Glutamatergic neuron (in vitro differentiated cells): ENCODE results near the gene CTNNA2. TPM values are rescaled to one million over a fixed set of nuclear protein-coding genes. Genes with fewer than 3 reads are reported as not detected.

Experiments used
- DNase-seq: peaks from one replicate; pipeline ENCODE4 v3.0.0; 2022
- H3K27ac Mint-ChIP-seq: one replicate; pipeline ENCODE4 v1.8.0; 2020; ENCODE audit warnings: mild to moderate bottlenecking, mixed read lengths, inconsistent platforms; ENCODE audit not compliant: unreplicated experiment
- H3K27me3 Mint-ChIP-seq: one replicate; pipeline ENCODE4 v1.8.0; 2020; ENCODE audit warnings: mild to moderate bottlenecking, moderate library complexity, mixed read lengths, inconsistent platforms; ENCODE audit not compliant: unreplicated experiment
- H3K36me3 Mint-ChIP-seq: one replicate; pipeline ENCODE4 v1.8.0; 2020; ENCODE audit warnings: mild to moderate bottlenecking, mixed read lengths, inconsistent platforms; ENCODE audit not compliant: unreplicated experiment
- H3K4me1 Mint-ChIP-seq: one replicate; pipeline ENCODE4 v1.8.0; 2020; ENCODE audit warnings: mild to moderate bottlenecking, low read depth, mixed read lengths, inconsistent platforms; ENCODE audit not compliant: unreplicated experiment
- H3K4me3 Mint-ChIP-seq: one replicate; pipeline ENCODE4 v1.8.0; 2020; ENCODE audit warnings: mild to moderate bottlenecking, mixed read lengths, inconsistent platforms; ENCODE audit not compliant: unreplicated experiment
- H3K9me3 Mint-ChIP-seq: one replicate; pipeline ENCODE4 v1.8.0; 2020; ENCODE audit warnings: mild to moderate bottlenecking, moderate library complexity, mixed read lengths, inconsistent platforms; ENCODE audit not compliant: unreplicated experiment
- total RNA-seq: library from RNA; stranded (reverse); fragmentation: NEBNext Ultra II Directional; extraction: Animal tissue kit (Norgen Biotek cat#: 25700); gene quantifications from one replicate; pipeline ENCODE4 v1.2.1, GENCODE V29; 2021; ENCODE audit not compliant: unreplicated experiment
- TF ChIP-seq, protein P1 (sequence below): fragments of 200-600 bp; sonication (generic); IDR thresholded peaks from one replicate; pipeline ENCODE4 v1.5.0; 2021; ENCODE audit not compliant: partially characterized antibody, unreplicated experiment

Gene CTNNA2
- total RNA-seq, 1 donor from 2014 or later = 76.2 TPM

DNA sequence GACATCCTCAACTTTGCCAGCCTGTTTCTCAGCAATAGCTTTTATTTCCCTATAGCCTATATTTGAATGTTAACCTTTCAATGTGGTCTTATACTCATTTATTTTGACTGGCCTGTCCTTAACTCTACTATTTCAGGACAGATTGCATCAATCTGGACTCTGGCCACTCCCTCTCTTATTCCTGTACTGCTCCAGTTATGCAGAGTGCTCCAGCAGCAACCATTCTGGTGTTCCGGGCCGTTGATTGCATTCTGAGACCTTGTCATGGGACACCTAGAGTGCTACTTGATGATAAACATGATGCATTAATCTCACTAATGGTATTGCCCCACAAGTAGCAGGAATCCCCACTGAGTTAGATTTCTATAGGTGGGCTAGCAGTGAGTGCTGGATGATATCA, 428.3 kb downstream of the CTNNA2 start:
- no peak overlapping the region for H3K27ac Mint-ChIP-seq
- peaks cover 16% of the 10 kb centered on the region for H3K4me1 Mint-ChIP-seq
- DNase-seq = no peak
- no peak overlapping the region for H3K4me3 Mint-ChIP-seq
- no peaks in the 10 kb centered on the region for H3K9me3 Mint-ChIP-seq
- TF ChIP-seq, protein P1, sequence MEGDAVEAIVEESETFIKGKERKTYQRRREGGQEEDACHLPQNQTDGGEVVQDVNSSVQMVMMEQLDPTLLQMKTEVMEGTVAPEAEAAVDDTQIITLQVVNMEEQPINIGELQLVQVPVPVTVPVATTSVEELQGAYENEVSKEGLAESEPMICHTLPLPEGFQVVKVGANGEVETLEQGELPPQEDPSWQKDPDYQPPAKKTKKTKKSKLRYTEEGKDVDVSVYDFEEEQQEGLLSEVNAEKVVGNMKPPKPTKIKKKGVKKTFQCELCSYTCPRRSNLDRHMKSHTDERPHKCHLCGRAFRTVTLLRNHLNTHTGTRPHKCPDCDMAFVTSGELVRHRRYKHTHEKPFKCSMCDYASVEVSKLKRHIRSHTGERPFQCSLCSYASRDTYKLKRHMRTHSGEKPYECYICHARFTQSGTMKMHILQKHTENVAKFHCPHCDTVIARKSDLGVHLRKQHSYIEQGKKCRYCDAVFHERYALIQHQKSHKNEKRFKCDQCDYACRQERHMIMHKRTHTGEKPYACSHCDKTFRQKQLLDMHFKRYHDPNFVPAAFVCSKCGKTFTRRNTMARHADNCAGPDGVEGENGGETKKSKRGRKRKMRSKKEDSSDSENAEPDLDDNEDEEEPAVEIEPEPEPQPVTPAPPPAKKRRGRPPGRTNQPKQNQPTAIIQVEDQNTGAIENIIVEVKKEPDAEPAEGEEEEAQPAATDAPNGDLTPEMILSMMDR = no peak
- no peaks in the 10 kb centered on the region for H3K36me3 Mint-ChIP-seq
- H3K27me3 Mint-ChIP-seq = no peaks in the 10 kb centered on the region

GRCh38 chr2:79944205-79944604, 431.4 kb downstream of the CTNNA2 start:
- Mint-ChIP-seq H3K4me3 (no peak overlapping the region), H3K27me3 (no peaks in the 10 kb centered on the region), H3K36me3 (no peaks in the 10 kb centered on the region), H3K27ac (no peak overlapping the region), H3K4me1 (peaks cover 15% of the 10 kb centered on the region), H3K9me3 (no peaks in the 10 kb centered on the region)
- TF ChIP-seq, protein P1 = no peak
- no peak for DNase-seq

GRCh38 chr2:79945653-79946445, 433.0 kb downstream of the CTNNA2 start:
- DNase-seq = no peak
- Mint-ChIP-seq H3K27ac (peak overlapping the region; percentile 67), H3K27me3 (no peaks in the 10 kb centered on the region), H3K9me3 (no peaks in the 10 kb centered on the region), H3K36me3 (no peaks in the 10 kb centered on the region), H3K4me1 (peaks cover 17% of the 10 kb centered on the region), H3K4me3 (peak overlapping the region; percentile 56)
- TF ChIP-seq, protein P1 = no peak

DNA sequence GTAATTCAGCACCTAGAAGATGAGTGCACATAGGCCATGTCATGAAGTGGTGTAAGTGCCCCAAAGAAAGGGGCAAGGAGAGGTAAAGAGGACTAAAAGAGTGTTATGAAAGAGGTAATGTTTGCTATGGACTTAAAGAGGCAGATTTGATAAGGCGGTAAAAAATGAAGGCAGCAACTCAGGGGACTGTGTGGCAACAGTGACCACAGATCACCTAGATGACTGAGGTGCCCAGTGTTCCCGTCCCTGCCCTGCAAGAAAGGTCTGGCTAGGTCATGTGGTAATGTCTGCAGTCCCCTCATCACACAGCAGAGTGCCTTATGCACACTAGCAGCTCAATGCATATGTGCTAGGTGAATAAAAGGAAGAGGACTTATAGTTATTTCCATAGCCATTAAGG, 434.9 kb downstream of the CTNNA2 start:
- no peaks in the 10 kb centered on the region for H3K9me3 Mint-ChIP-seq
- no peaks in the 10 kb centered on the region for H3K36me3 Mint-ChIP-seq
- TF ChIP-seq, protein P1 = no peak
- no peak overlapping the region for H3K27ac Mint-ChIP-seq
- no peak overlapping the region for H3K4me3 Mint-ChIP-seq
- peaks cover 13% of the 10 kb centered on the region for H3K4me1 Mint-ChIP-seq
- DNase-seq = no peak
- H3K27me3 Mint-ChIP-seq = no peaks in the 10 kb centered on the region

GRCh38 chr2:79950526-79950925, 437.7 kb downstream of the CTNNA2 start:
- Mint-ChIP-seq H3K4me1 (peaks cover 10% of the 10 kb centered on the region), H3K27ac (no peak overlapping the region), H3K4me3 (no peak overlapping the region)

More at GRCh38 chr2:79950526-79950925, 437.7 kb downstream of the CTNNA2 start:
- no peaks in the 10 kb centered on the region for H3K36me3 Mint-ChIP-seq
- H3K27me3 Mint-ChIP-seq = peaks cover 1% of the 10 kb centered on the region
- H3K9me3 Mint-ChIP-seq = no peaks in the 10 kb centered on the region
- DNase-seq = no peak
- TF ChIP-seq, protein P1 = no peak
